ENCODE results near the gene ELK4.

DNA sequence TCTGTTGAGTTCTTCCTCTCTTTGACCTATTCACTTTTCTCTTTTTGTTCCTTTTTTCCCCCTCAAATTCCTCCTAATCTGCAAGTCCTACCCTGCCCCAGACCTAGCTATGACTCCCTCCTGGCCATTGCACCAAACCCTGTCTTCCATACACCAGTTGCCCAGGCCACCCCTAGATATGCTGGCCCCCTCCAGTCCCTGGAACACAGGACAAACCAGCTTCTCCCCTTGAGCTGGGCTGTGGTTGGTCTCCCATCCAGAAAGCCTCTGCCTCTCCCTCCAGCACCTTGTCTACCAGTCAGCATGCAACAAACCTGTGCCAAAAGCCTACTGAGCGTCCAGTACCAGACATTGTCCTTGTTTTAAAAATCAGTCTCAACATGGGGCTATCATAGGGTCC, 59.4 kb downstream of the ELK4 start:
- no peak for TF ChIP-seq POLR2A (IDR thresholded peaks at IDR 0.05)
- TF ChIP-seq, protein P1, sequence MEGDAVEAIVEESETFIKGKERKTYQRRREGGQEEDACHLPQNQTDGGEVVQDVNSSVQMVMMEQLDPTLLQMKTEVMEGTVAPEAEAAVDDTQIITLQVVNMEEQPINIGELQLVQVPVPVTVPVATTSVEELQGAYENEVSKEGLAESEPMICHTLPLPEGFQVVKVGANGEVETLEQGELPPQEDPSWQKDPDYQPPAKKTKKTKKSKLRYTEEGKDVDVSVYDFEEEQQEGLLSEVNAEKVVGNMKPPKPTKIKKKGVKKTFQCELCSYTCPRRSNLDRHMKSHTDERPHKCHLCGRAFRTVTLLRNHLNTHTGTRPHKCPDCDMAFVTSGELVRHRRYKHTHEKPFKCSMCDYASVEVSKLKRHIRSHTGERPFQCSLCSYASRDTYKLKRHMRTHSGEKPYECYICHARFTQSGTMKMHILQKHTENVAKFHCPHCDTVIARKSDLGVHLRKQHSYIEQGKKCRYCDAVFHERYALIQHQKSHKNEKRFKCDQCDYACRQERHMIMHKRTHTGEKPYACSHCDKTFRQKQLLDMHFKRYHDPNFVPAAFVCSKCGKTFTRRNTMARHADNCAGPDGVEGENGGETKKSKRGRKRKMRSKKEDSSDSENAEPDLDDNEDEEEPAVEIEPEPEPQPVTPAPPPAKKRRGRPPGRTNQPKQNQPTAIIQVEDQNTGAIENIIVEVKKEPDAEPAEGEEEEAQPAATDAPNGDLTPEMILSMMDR (IDR thresholded peaks at IDR 0.05) = no peak

All from heart left ventricle (tissue), 13 donors.